HG02571 (cell line): Measurements from ENCODE around the gene PROB1.
"Not testable (repeated sequence)": the region's sequence is repeated elsewhere in the genome, so short reads cannot be mapped to it uniquely, and the experiment has no call there.

Source experiments
- ATAC-seq: cut with Tn5 transposase; IDR thresholded peaks from one replicate; pipeline ENCODE4 v1.9.1; 2021; ENCODE audit warnings: mild to moderate bottlenecking, moderate library complexity; ENCODE audit not compliant: unreplicated experiment

Gene PROB1, protein sequence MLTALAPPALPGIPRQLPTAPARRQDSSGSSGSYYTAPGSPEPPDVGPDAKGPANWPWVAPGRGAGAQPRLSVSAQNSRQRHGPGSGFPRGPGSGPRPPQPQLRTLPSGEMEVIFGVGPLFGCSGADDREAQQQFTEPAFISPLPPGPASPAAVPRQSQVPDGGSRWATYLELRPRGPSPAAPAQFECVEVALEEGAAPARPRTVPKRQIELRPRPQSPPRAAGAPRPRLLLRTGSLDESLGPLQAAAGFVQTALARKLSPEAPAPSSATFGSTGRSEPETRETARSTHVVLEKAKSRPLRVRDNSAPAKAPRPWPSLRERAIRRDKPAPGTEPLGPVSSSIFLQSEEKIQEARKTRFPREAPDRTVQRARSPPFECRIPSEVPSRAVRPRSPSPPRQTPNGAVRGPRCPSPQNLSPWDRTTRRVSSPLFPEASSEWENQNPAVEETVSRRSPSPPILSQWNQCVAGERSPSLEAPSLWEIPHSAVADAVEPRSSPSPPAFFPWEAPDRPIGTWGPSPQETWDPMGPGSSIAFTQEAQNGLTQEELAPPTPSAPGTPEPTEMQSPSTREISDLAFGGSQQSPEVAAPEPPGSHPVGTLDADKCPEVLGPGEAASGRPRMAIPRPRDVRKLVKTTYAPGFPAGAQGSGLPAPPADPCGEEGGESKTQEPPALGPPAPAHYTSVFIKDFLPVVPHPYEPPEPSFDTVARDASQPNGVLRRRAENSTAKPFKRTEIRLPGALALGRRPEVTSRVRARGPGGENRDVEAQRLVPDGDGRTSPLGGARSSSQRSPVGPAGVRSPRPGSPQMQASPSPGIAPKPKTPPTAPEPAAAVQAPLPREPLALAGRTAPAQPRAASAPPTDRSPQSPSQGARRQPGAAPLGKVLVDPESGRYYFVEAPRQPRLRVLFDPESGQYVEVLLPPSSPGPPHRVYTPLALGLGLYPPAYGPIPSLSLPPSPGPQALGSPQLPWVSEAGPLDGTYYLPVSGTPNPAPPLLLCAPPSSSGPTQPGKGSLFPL

DNA sequence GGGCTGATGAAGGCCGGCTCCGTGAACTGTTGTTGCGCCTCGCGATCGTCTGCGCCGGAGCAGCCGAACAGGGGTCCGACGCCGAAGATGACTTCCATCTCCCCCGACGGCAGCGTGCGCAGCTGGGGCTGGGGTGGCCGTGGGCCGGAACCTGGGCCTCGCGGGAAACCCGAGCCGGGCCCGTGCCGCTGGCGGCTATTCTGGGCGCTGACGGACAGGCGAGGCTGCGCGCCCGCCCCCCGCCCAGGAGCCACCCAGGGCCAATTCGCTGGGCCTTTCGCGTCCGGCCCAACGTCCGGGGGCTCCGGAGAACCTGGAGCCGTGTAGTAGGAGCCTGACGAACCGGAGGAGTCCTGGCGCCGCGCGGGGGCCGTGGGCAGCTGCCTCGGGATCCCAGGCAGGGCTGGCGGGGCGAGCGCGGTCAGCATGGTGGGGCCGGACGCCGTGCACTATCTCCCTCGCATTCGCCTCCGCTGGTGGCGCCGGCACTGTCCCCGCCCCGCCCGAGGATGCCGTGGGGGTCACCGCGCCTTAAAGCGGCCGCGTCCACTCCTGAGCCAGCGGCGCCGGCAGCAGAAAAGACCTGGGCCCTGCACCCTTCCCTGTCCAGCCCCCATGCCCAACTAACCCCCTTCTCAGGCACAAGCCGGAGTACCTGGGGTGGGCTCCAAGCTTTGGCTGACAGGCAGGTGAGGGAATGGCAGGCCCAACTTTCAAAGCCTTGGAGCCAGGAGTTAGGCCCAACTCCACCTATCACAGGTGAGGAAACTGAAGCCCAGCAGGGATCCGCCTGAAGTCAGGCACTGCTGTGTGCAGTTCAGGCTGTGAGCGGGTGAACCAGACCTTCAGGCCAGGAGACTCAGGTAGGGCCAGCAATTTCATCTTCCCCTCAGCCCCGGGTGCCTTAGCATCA lies at the start of gene PROB1:
TSS of gene PROB1 (minus strand) at position 451 of the 913 bp plus-strand sequence. CDS start at position 428, 23 bp downstream.
- no peak for ATAC-seq

DNA sequence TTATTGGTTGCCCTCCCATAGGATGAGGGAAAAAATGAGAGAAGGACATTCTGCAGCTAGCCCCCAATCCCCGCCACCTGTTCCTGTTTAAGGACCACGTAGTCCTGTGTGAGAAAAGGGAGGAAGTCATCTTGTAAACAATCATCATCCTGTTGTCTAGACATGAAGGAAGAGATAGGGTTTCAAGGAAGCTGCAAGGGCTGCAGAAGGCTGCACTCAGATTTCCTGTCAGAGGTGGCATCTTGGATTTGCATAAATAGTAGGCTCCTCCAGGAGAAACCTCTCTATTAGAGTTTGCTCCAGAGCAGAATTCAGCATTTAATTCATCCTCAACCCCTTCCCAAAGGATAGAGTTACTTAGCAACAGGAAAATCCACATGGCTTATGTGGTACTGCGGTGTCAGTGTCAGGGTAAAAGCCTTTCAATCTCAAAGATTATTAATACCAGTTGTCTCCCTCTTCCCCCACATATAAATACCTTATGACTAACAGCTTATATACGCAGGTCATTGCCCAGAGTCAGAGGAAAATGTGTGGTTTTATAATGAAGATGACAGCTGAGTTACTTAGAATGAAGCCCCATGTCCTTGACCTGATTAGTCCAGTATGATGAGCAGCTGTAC lies 49.0 kb upstream of the PROB1 start:
- ATAC-seq: no peak

DNA sequence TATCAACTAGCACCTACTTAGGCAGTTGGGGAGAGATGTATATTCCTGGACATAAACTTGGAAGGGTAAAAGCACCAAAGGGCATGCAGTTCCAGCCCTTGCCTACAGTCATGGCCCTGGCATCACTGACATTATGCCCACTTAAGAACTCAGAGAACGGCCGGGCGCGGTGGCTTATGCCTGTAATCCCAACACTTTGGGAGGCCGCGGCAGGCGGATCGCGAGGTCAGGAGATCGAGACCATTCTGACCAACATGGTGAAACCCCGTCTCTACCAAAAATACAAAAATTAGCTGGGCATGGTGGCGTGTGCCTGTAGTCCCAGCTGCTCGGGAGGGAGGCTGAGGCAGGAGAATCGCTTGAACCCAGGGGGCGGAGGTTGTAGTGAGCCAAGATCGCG lies 45.5 kb upstream of the PROB1 start:
- ATAC-seq: not testable (repeated sequence)

DNA sequence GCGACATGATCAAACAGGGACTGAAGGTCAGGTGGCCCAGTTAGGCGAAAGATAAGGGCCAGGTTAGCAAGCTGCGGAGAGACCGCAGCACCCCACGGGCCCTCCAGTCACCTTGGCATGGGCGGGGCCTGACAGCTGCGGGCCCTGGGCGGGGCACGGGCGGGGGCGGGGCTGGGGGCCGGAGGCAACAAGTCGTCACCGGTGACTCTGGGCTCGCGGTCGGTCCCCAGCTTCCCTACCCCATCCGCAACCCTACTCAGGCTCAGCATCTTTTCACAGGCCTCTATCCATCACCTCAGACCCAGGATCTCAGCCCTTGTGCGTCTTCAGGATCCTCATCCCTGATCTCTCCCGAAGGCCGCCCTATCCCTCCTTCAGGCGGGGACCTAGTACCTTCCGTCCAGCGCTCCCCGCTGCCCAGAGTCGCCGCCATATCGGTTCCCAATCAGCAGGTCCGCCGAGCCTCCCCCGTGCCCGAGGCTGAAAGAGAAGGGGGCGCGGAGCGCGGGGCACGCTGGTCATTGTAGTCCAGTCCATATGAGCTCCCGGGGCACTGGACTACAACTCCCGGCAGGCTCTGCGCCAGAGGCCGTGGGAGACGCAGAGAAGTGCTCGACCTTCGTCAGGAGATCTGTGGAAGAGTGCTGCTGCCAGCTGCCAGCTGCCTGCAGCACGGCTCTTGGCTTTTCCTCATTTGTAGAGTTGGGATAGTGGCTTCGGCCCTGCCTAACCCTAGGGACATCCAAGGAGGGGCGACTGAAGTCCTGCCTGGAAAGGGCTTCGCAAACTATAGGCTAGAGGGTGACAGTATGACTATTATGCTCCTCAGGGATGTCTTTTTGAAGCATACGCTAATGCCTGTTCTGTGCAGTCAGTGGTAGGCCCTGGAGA lies 44.4 kb upstream of the PROB1 start, which contains the start of gene DNAJC18:
TSS of gene DNAJC18 (minus strand) at position 513 of the 891 bp plus-strand sequence. CDS start at position 433, 80 bp downstream.
- ATAC-seq: peak; percentile 88

DNA sequence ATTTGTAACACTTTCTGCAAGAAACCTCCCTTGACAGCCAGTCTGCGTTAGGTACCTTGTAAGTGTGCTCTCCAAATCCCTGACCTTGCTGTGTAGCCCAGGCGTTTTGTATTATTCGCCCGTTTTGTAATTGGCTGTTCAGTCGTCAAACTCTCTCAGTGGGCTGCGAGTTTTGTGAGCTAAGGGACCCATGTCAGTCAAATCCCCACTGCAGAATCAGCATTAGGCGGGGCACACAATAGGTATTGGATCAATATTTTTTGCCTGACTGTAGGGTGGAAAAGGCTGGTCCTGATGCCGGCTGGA lies 43.8 kb upstream of the PROB1 start:
- ATAC-seq: no peak

DNA sequence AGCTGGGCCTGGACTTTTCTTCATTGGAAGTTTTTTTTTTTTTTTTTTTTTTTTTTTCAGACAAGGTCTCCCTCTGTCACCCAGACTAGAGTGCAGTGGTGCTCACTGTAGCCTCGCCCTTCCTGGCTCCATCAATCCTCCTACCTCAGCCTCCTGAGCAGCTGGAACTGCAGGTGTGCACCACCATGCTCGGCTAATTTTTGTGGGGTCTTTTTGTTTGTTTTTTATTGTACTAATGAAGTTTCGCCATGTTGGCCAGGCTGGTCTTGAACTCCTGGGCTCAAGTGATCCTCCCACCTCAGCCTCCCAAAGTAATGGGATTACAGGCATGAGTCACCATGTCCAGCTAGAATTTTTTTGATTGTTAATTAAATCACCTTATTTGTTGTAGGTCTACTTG lies 40.8 kb upstream of the PROB1 start:
- ATAC-seq: no peak

DNA sequence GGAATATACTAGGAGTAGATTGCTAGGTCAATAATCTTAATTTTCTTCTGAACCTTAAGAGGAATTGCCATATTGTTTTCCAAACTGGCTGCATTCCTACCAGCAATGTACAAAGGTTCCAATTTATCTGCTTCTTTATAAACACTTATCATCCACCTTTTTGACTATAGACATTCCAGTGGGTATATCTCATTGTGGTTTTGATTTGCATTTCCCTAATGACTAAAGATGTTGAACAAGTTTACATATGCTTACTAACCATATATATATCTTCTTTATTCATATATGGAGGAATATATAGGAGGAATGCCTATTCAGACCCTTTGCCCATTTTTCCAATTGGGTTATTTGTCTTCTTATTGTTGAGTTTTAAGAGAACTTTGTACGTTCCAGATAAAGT lies 36.8 kb upstream of the PROB1 start:
- no peak for ATAC-seq

DNA sequence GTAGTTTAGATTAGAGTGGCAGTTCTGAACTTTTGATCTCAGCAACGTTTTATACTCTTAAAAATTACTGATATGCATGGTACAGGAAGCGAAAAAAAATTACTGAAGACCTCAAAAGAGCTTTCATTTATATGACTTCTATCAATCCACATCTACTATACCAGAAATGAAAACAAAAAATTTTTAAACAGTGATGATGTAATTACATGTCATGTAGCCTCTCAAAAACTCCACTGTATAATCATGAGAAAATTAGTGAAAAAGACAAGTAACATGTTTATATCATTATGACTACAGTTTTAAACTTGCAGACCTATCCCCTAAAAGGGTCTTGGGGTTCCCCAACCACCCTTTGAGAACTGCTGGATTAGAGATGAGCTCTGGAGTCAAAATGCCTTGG lies 35.1 kb upstream of the PROB1 start:
- no peak for ATAC-seq

DNA sequence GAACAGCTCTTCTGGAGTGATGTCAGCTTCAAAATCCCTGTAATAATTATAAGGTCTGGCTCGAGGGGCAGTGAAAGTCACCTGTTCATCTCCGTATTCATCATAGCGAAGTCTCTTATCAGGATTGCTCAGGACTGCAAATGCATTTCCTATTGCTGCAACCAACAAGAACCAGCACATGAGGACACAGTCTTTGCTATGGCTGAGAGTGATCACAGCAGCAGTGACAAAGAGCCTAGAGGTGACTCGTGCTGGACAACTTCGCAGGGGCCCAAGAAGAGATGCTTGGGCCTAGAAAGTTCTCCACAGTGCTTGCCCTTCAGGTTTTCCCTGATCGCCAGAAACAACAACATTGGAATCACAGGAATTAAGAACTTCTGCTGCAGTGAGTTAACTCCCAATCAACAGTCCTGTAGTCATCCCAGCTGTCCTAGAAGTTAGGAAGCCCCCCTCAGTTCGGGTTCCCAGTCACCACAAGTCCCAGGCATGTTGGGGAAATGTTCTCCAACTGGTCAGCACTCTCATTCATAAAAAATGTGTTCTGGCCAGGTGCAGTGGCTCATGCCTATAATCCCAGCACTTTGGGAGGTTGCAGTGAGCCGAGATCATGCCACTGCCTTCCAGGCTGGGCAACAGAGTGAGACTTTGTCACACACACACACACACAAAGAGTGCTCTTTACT lies 31.4 kb upstream of the PROB1 start:
- ATAC-seq: no peak

DNA sequence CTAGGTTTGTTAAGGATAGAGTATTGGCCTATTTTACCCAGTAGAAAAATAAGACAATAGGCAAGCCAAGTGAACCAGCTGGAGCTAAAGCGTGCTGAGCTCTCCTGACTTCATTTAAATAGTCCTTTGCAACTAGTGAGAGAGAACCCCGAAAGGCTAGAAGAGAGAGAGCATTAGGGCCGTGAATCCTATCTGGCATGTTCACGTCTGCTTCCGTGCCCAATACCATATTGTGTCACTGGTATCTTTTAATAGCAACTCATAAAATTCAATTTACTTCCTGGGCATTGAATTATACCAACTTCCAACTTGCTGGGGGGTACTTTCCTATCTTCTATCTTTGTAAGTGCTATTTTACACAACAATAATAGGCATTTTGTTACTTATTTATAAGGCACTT lies 30.6 kb upstream of the PROB1 start:
- no peak for ATAC-seq

DNA sequence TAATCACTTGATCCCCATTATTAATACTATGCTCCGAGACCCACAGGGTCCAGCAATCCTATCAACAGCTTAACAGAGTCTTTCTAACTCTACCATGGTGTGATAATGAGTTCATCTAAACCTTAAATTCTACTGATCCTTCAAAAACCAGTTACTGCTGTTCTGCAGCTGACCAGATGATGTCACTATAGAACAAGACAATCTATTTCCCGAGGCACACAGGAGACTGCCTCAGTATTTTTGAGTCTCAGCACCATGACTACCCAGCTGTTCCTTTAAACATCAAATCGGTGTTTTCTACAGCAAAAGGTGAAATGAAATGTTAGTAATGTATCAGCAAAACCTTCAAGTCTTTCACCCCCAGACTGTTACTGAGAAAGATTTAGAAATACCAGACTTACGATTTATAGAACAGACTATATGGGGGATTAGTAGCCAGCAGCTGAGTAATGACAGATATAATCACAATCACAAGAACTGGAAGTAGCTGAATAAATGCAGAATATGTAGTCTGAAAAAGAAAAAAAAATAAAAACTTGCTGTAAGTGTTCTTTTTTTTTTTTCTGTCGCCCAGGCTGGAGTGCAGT lies 27.5 kb upstream of the PROB1 start:
- no peak for ATAC-seq

DNA sequence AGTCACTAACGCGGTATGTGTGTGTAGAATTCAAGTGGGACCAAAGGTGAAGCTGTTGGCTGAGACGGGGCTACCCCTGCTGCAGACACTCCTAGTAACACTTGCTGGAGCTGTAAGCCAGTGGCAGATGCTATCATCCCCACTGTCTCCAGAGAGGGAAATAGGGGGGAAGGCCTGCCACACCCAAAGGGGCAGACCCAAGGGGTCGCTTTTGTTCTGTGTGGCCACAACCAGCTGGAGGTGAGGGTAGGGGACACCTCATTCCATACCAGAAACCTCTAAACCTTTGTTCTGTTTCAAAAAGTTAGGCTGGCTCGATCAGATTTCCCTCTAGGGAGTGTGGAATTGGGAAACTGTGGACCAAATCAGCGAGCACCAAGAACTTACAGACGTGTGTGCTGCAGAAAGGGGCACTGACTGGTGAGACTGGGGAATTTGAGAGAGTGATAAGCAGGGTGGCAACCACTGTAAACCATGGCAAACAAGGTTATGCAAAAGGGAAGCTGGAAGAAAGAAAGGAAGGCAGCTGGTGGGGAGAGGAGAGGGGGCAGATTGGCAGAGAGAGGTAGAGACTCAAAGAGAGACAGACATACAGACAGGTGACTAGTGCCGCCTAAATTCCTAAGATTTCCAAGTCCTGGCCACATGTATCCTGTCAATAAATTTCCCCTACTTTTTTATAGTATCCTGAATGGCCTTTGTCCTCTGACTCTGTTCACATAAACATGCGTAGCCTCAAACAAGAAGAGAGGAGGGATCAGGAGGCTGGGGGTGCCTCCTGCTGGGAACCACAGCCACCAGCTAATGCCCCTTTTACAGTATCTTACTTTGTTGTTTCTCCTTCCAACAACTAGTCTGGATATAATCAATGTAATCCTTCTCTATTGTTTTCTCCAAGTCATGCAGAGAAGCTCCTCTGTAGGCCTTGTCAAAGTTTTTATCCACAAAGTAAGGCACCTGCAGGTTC lies 24.6 kb upstream of the PROB1 start:
- no peak for ATAC-seq

DNA sequence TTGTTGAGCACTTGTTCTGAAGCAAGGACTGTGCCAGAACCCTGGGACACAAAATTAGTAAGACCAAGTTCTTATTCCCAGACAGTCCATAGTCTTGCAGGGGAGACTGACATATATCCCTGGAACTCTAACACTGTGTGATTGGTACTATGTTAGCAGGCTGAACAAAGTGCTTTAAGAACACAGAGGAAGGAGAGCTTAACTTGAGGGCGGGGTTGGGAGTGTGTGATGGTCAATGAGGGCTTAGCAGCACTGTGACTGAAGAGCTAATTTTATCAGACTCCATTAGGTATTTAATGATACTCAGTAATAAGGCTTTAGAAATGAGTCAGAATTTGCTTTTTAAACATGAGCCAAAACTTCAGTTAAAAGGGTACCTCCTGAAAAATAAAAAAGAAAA lies 23.9 kb upstream of the PROB1 start:
- ATAC-seq: no peak

DNA sequence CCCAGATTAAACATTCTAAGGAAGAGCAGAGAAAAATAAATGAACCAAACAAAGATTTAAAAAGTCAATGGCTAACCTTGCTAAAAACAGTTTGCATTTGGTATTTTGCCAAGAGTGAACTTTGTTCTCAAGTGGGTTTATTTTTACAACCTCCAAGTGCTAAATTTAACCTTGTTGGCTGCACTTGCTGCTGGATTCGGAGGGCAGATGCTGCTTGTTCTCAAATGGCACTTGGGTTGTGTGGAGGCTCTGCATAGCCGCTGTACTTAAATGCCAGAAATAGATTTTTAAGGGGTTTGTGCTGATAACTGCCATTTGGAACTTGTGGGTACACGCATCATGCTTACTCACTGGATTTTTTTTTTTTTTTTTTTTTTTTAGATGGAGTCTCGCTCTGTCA lies 22.3 kb upstream of the PROB1 start:
- ATAC-seq: no peak

DNA sequence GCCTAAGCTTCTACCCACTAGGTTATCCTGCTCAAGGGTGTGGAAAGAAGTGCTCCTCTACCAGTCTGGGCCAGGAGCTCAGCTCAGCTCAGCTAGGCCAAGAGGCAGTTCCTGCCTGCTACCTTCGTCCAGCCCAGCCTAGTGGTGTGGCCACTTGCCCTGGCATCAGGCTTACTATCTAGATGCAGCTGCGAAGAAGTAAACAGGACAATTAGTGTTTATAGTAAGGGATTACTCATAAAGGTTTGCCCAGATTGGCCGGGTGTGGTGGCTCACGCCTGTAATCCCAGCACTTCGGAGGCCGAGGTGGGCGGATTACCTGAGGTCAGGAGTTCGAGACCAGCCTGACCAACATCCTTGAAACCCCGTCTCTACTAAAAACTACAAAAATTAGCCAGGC lies 21.7 kb upstream of the PROB1 start:
- no peak for ATAC-seq

DNA sequence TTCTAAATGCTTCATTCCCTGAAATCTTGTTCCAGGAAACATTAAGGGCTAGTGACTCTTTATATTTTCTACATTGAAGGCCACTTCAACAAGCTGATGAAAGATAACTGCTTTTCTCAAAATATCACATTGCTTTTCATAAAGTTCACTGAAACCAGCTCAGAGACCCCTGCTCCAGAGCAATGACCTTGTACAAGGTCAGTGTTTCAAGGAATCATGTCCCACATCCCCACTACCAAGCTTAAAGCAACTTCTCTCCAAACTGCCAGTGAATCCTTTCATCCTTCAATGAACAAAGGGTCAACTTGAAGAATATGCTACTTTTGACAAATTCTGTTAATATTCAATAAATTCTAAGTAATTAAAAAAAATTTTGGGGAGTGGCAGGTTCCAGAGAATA lies 21.0 kb upstream of the PROB1 start:
- no peak for ATAC-seq

DNA sequence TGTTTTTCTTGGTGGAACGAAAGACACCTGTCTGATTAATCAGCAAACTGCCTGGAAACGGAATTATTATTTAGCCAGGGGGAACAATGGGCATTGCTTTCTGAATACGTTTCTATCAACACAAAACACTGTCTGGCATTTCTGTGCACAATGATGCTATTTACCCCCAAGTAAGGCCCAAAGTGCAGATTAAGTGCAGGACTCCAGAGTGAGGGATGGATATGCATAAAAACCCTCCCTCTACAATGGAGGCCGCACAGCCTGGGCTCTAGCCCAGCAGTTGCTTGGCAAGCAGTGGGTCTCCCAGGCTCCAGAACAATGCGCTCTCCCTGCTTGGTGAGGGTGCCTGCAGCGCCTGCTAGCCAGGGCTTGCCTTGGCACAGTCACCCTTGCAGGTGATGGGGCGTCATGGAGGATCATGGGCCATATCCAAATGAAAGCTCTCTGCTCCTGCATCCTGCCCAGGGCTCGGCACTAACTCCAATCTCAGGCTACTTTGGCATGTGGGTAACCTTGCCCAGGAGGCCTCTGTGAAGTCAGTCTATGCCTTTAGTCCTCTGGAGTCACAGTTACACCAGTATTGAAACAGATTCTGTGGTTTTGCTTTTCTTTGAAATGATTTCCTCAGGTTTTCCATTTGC lies 20.4 kb upstream of the PROB1 start:
- no peak for ATAC-seq
